Measurements from ENCODE around the gene E2F6. TPM values are rescaled to one million over a fixed set of nuclear protein-coding genes. Genes with fewer than 3 reads are reported as not detected.

Gene E2F6
- total and polyA plus RNA-seq, 2 donors (not counting 3 experiments of a cell fraction or from before 2014, with no cell fraction given): 7.9 to 15.7 TPM

- no peak overlapping the region for H3K27ac ChIP-seq (ENCODE audit: insufficient read depth, low read depth, low read length)
- H3K4me2 ChIP-seq (ENCODE audit: insufficient read depth, low read length): no peak overlapping the region
- FAIRE-seq (no peak), DNase-seq (ENCODE audit: low read depth, low spot score) (no peak)
- BruUV-seq (replicated peaks): no TSS peak
- no peaks in the 10 kb centered on the region for H3K36me3 ChIP-seq (ENCODE audit: control insufficient read depth in 2 of 2, extremely low read depth in 1 of 2, insufficient read depth in 2 of 2, low read length in 2 of 2)
- no peak overlapping the region for H2AFZ ChIP-seq (ENCODE audit: low read depth, low read length)
- H3K9me3 ChIP-seq (replicated peaks; ENCODE audit: control insufficient read depth, insufficient read depth, low read length): no peaks in the 10 kb centered on the region
- POLR2A ChIA-PET: no interaction called here
- peaks cover 0 to 2% of the 10 kb centered on the region in 2 experiments for H3K27me3 ChIP-seq (ENCODE audit: control insufficient read depth in 2 of 2, insufficient read depth in 2 of 2, low read length in 2 of 2)
- H3K4me1 ChIP-seq (ENCODE audit: control insufficient read depth, extremely low read depth, insufficient read depth, low read length): no peaks in the 10 kb centered on the region
- dilution Hi-C loops (cut with MboI; ENCODE audit: extremely low pct_ligation_motif_present, low sequenced_read_pairs): no loop called here
- H3K9ac ChIP-seq (replicated peaks; ENCODE audit: extremely low read depth, insufficient read depth, low read length): no peak overlapping the region
- TF ChIP-seq GATA2 (IDR thresholded peaks at IDR 0.05; ENCODE audit: insufficient read depth, insufficient read length, low read depth, low read length): peak; percentile 12
- TF ChIP-seq CTCF (IDR thresholded peaks at IDR 0.05; ENCODE audit: extremely low read depth in 1 of 2, insufficient read depth in 1 of 2, low read depth in 1 of 2, low read length in 2 of 2): no peak
- no peak overlapping the region for H3K4me3 ChIP-seq (replicated peaks in 1 of 3; ENCODE audit: insufficient read depth in 1 of 3, low read depth in 1 of 3, low read length in 3 of 3)
- intact Hi-C loops (cut with micrococcal nuclease): no loop called here
- H3K9me1 ChIP-seq (replicated peaks; ENCODE audit: control insufficient read depth, extremely low read depth, insufficient read depth, low read length): no peaks in the 10 kb centered on the region
- CTCF ChIA-PET: no interaction called here
- H4K20me1 ChIP-seq (replicated peaks; ENCODE audit: control insufficient read depth, extremely low read depth, insufficient read depth, low read length): no peaks in the 10 kb centered on the region
- H3K79me2 ChIP-seq (ENCODE audit: control insufficient read depth, insufficient read depth, low read length): no peaks in the 10 kb centered on the region
These were observed 37.5 kb upstream of the E2F6 start for GRCh38 chr2:11503354-11503927.

GRCh38 chr2:11502740-11503292 is 36.9 kb upstream of the E2F6 start:
- Histone ChIP-seq H3K27ac (ENCODE audit: insufficient read depth, low read depth, low read length) (no peak overlapping the region), H3K9me3 (replicated peaks; ENCODE audit: control insufficient read depth, insufficient read depth, low read length) (no peaks in the 10 kb centered on the region), H3K9me1 (replicated peaks; ENCODE audit: control insufficient read depth, extremely low read depth, insufficient read depth, low read length) (no peaks in the 10 kb centered on the region), H3K9ac (replicated peaks; ENCODE audit: extremely low read depth, insufficient read depth, low read length) (no peak overlapping the region), H3K27me3 (ENCODE audit: control insufficient read depth in 2 of 2, insufficient read depth in 2 of 2, low read length in 2 of 2) (peaks cover 0 to 3% of the 10 kb centered on the region in 2 experiments), H3K4me1 (ENCODE audit: control insufficient read depth, extremely low read depth, insufficient read depth, low read length) (no peaks in the 10 kb centered on the region), H3K4me2 (ENCODE audit: insufficient read depth, low read length) (no peak overlapping the region), H4K20me1 (replicated peaks; ENCODE audit: control insufficient read depth, extremely low read depth, insufficient read depth, low read length) (no peaks in the 10 kb centered on the region), H3K36me3 (ENCODE audit: control insufficient read depth in 2 of 2, extremely low read depth in 1 of 2, insufficient read depth in 2 of 2, low read length in 2 of 2) (no peaks in the 10 kb centered on the region), H2AFZ (ENCODE audit: low read depth, low read length) (no peak overlapping the region), H3K79me2 (ENCODE audit: control insufficient read depth, insufficient read depth, low read length) (no peaks in the 10 kb centered on the region), H3K4me3 (replicated peaks in 1 of 3; ENCODE audit: insufficient read depth in 1 of 3, low read depth in 1 of 3, low read length in 3 of 3) (no peak overlapping the region)
- BruUV-seq (replicated peaks): no TSS peak
- DNase-seq (ENCODE audit: low read depth, low spot score) (no peak), FAIRE-seq (no peak)
- CTCF ChIA-PET: no interaction called here
- intact Hi-C loops (cut with micrococcal nuclease) (no loop called here), dilution Hi-C loops (cut with MboI; ENCODE audit: extremely low pct_ligation_motif_present, low sequenced_read_pairs) (no loop called here)
- TF ChIP-seq MAX (IDR thresholded peaks at IDR 0.05; ENCODE audit: insufficient read depth, insufficient read length) (no peak), MYC (IDR thresholded peaks at IDR 0.05; ENCODE audit: low read depth, low read length) (no peak), FOS (IDR thresholded peaks at IDR 0.05; ENCODE audit: borderline replicate concordance, insufficient read depth, low read length) (no peak), CTCF (IDR thresholded peaks at IDR 0.05; ENCODE audit: extremely low read depth in 1 of 2, insufficient read depth in 1 of 2, low read depth in 1 of 2, low read length in 2 of 2) (no peak), JUN (IDR thresholded peaks at IDR 0.05; ENCODE audit: borderline replicate concordance, insufficient read depth, insufficient read length, low read depth) (no peak), GATA2 (IDR thresholded peaks at IDR 0.05; ENCODE audit: insufficient read depth, insufficient read length, low read depth, low read length) (no peak), EZH2 (IDR thresholded peaks at IDR 0.05; ENCODE audit: borderline replicate concordance, low read depth, low read length, severe bottlenecking) (no peak), POLR2AphosphoS5 (IDR thresholded peaks at IDR 0.05; ENCODE audit: insufficient read depth, low read depth, low read length) (no peak), POLR2A (IDR thresholded peaks at IDR 0.05; ENCODE audit: low read depth, low read length) (no peak)
- POLR2A ChIA-PET: no interaction called here
